K562 (cell line): Measurements from ENCODE around the gene MTMR4. TPM values are rescaled to one million over a fixed set of nuclear protein-coding genes. Genes with fewer than 3 reads are reported as not detected.

Source experiments
- ARID4B ChIP-seq: sonication (generic); formaldehyde crosslinking; IDR thresholded peaks from 2 replicates; pipeline ENCODE4 v1.8.0; 2022; ENCODE audit warnings: mild to moderate bottlenecking, missing genetic modification reagents
- ASH1L ChIP-seq: fragments of 450-650 bp; IDR thresholded peaks from 2 replicates; pipeline ENCODE4 v1.6.1; 2018; ENCODE audit warnings: borderline replicate concordance, mild to moderate bottlenecking, low read depth; ENCODE audit not compliant: partially characterized antibody
- BHLHE40 ChIP-seq: IDR thresholded peaks from 2 replicates; pipeline ENCODE4 v1.6.1; 2011; ENCODE audit warnings: low read length, improper control_type of control experiment
- CGGBP1 ChIP-seq: fragments of 250-450 bp; sonication (Bioruptor Pico); IDR thresholded peaks from 2 replicates; pipeline ENCODE4 v1.9.0; 2021; ENCODE audit warnings: mild to moderate bottlenecking
- L3MBTL2 ChIP-seq: fragments of 450-650 bp; IDR thresholded peaks from 2 replicates; pipeline ENCODE4 v1.6.1; 2016; ENCODE audit warnings: mild to moderate bottlenecking, moderate library complexity
- MEF2D ChIP-seq: conservative IDR thresholded peaks from 2 replicates; pipeline ENCODE4 v1.6.1; 2016; ENCODE audit warnings: low read depth, missing genetic modification characterization, missing compliant biosample characterization
- MTF1 ChIP-seq: fragments of 250-450 bp; sonication (Bioruptor Pico); IDR thresholded peaks from 2 replicates; pipeline ENCODE4 v1.9.0; 2021; ENCODE audit warnings: moderate library complexity, mild to moderate bottlenecking, inconsistent platforms, borderline replicate concordance
- NONO ChIP-seq, 2 experiments: fragments of 200-400 bp in 1 of 2; fragments of 450-650 bp in 1 of 2; formaldehyde crosslinking in 1 of 2; IDR thresholded peaks; 2 replicates each; pipeline ENCODE4 v1.6.1; 2017; ENCODE audit warnings: low read depth in 2 of 2, mild to moderate bottlenecking in 2 of 2, moderate library complexity in 2 of 2, low read length in 1 of 2
- RNF219 ChIP-seq: fragments of 250-450 bp; sonication (Bioruptor Pico); IDR thresholded peaks from 2 replicates; pipeline ENCODE4 v1.5.0; 2022; ENCODE audit warnings: mild to moderate bottlenecking
- SIRT6 ChIP-seq: IDR thresholded peaks from one replicate; pipeline ENCODE4 v1.6.1; 2012; ENCODE audit warnings: low read depth, mild to moderate bottlenecking, control low read depth, inconsistent platforms, low read length, moderate library complexity
- TARDBP ChIP-seq: fragments of 450-650 bp; IDR thresholded peaks from 2 replicates; pipeline ENCODE4 v1.6.1; 2016
- TFE3 ChIP-seq: fragments of 450-650 bp; formaldehyde crosslinking; IDR thresholded peaks from 2 replicates; pipeline ENCODE4 v1.4.0; 2020; ENCODE audit warnings: mild to moderate bottlenecking, mixed read lengths
- ZNF253 ChIP-seq: fragments of 250-450 bp; sonication (Bioruptor Pico); conservative IDR thresholded peaks from 2 replicates; pipeline ENCODE4 v1.6.1; 2021; ENCODE audit warnings: mild to moderate bottlenecking
- ZNF778 ChIP-seq: fragments of 450-650 bp; formaldehyde crosslinking; IDR thresholded peaks from 2 replicates; pipeline ENCODE4 v1.4.0; 2020; ENCODE audit warnings: mild to moderate bottlenecking, moderate library complexity
- polyA plus RNA-seq, 8 experiments: library from polyadenylated mRNA; depleted of rRNA in 4 of 8; stranded (reverse) in 5 of 8; unstranded in 3 of 8; fragments of >200 nt; fragmentation: Nextera tagmentation in 2 of 8; fragmentation: Illumina TruSeq in 1 of 8; extraction: Ambion mirVana in 2 of 8; extraction: Trizol in 1 of 8; gene quantifications; 2 replicates each; pipeline versions ENCODE4 v1.2.1 to v1.2.3, GENCODE V29; 2011 to 2014; ENCODE audit warnings: inconsistent platforms in 1 of 8, missing spikeins in 1 of 8
- total RNA-seq, 7 experiments: library from RNA; depleted of rRNA in 6 of 7; stranded (reverse); fragments of >200 nt in 6 of 7; fragmentation: Illumina TruSeq in 2 of 7; extraction: Trizol in 2 of 7; gene quantifications; 2 replicates each; pipeline versions ENCODE4 v1.2.1 to v1.2.3, GENCODE V29; 2011 to 2021; ENCODE audit warnings: low replicate concordance in 1 of 7

Gene MTMR4
- total and polyA plus RNA-seq, 9 of the 15 experiments (the other 6 are each of a cell fraction or from before 2014, with no cell fraction given) = 8.8 to 45.7 (median 28.7) TPM

GRCh38 chr17:58557981-58558380 lies 43.5 kb upstream of the MTMR4 start (continued):
- TF ChIP-seq MTF1 (CRISPR knock-in tag) (no peak), ZNF253 (CRISPR knock-in tag) (no peak), BHLHE40 (no peak), MEF2D (tag) (no peak), NONO (IDR thresholded peaks at IDR 0.05; ENCODE audit: low read depth in 2 of 2, low read length in 1 of 2) (no peak), TARDBP (no peak), ARID4B (CRISPR knock-in tag) (no peak), L3MBTL2 (no peak), ZNF778 (CRISPR knock-in tag) (no peak), TFE3 (CRISPR knock-in tag) (no peak), SIRT6 (no peak), ASH1L (no peak), CGGBP1 (CRISPR knock-in tag) (no peak), RNF219 (CRISPR knock-in tag) (no peak)
